Fibroblast of mammary gland (primary cell): ENCODE data around the gene MAP2K1.
"Not testable (repeated sequence)": the region's sequence is repeated elsewhere in the genome, so short reads cannot be mapped to it uniquely, and the experiment has no call there.

Experiments
- DNase-seq: peaks from one replicate; pipeline ENCODE4 v3.0.0-alpha.2; 2010; ENCODE audit warnings: low read depth
- H3K4me3 ChIP-seq: 2 replicates; pipeline ENCODE4 v1.5.1; 2011; ENCODE audit warnings: low read depth, mild to moderate bottlenecking, low read length, moderate library complexity; ENCODE audit not compliant: control insufficient read depth
- TF ChIP-seq, protein P1 (sequence below): conservative IDR thresholded peaks from 2 replicates; pipeline ENCODE4 v1.5.1; 2011; ENCODE audit warnings: low read depth, low read length, inconsistent platforms; ENCODE audit not compliant: control insufficient read depth, insufficient read depth

Gene MAP2K1

GRCh38 chr15:66386204-66387123, at the start of gene MAP2K1:
Gene MAP2K1, plus strand, starts transcription at chr15:66386912. Its CDS starts 436 bp downstream, at chr15:66387348.
- TF ChIP-seq, protein P1, sequence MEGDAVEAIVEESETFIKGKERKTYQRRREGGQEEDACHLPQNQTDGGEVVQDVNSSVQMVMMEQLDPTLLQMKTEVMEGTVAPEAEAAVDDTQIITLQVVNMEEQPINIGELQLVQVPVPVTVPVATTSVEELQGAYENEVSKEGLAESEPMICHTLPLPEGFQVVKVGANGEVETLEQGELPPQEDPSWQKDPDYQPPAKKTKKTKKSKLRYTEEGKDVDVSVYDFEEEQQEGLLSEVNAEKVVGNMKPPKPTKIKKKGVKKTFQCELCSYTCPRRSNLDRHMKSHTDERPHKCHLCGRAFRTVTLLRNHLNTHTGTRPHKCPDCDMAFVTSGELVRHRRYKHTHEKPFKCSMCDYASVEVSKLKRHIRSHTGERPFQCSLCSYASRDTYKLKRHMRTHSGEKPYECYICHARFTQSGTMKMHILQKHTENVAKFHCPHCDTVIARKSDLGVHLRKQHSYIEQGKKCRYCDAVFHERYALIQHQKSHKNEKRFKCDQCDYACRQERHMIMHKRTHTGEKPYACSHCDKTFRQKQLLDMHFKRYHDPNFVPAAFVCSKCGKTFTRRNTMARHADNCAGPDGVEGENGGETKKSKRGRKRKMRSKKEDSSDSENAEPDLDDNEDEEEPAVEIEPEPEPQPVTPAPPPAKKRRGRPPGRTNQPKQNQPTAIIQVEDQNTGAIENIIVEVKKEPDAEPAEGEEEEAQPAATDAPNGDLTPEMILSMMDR, result no peak
- H3K4me3 ChIP-seq, result peak within 1 kb of the TSS; percentile 82

DNA sequence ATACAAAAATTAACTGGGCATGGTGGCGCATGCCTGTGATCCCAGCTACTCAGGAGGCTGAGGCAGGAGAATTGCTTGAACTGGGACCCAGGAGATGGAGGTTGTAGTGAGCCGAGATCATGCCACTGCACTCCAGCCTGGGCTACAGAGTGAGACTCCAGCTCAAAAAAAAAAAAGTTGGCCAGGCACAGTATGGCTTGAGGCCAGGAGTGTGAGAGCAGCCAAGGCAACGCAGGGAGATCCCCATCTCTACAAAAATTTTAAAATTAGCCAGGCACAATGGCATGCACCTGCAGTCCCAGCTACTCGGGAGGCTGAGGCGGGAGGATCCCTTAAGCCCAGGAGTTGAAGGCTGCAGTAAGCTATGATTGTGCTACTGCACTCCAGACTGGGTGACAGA, 38.2 kb upstream of the MAP2K1 start:
- not testable (repeated sequence) for H3K4me3 ChIP-seq, DNase-seq

More at GRCh38 chr15:66386204-66387123, at the start of gene MAP2K1:
- peak; percentile 94 for DNase-seq

- H3K4me3 ChIP-seq, result peak overlapping the region; percentile 92
- DNase-seq, result no peak
- TF ChIP-seq, protein P1, result no peak
Observed at GRCh38 chr15:66356077-66356358, 30.7 kb upstream of the MAP2K1 start.

DNA sequence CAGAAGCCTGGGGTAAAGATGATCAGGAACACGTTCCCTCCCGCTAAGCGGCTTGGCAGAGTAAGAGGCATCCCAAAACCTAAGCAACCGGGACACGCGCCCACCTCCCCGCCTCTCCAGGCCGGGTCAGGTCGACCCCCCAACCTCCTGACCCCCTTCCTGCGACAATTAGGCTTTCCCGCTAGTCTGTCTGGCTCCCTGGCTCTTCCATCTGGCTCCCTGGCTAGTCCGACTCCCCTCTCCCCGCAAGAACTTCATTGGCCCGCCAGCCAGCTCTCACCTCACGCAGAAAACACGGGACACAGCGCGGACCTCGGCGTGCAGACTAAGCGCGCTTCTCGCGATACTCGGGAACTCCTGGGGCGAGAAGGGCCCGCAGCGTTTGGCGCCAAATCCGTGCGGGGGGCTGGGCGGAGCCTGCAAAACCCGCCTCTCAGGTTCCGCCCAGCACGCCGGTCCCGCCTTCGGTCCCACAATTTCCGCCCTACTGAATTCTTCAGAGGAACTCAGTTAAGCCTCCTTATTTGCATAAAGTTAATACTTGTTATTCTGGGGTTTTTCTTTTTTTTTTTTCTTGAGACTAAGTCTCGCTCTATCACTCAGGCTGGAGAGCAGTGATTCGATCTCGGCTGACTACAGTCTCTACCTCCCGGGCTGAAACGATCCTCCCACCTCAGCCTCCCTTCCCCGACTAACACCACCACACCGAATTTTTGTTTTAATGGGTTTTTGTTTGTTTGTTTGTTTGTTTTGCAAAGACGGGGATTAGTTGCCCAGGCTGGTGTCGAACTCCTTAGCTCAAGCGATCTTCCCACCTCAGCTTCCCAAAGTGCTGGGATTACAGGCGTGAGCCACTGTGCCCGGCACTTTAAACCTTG, 30.1 kb upstream of the MAP2K1 start, which contains the start of gene TIPIN:
TIPIN (minus strand) TSS at position 327 of the 878 bp plus-strand sequence. CDS start 3,738 bp downstream, outside the sequence.
- DNase-seq, result peak; percentile 95
- peak within 1 kb of the TSS; percentile 92 for H3K4me3 ChIP-seq
- TF ChIP-seq, protein P1, result no peak

GRCh38 chr15:66359740-66360139, 27.0 kb upstream of the MAP2K1 start:
- no peak for DNase-seq
- TF ChIP-seq, protein P1, result no peak
- H3K4me3 ChIP-seq, result no peak overlapping the region

GRCh38 chr15:66361745-66362460, 24.8 kb upstream of the MAP2K1 start:
- DNase-seq, H3K4me3 ChIP-seq: not testable (repeated sequence)

GRCh38 chr15:66362776-66363175, 23.9 kb upstream of the MAP2K1 start:
- no peak overlapping the region for H3K4me3 ChIP-seq
- TF ChIP-seq, protein P1, result no peak
- DNase-seq, result no peak
